Activated CD4-positive, CD25-positive, alpha-beta regulatory T cell treated with anti-CD3 and anti-CD28 coated beads, Interleukin-2, amount 50 U/mL, for 72 hours (primary cell): ENCODE results near the gene AHNAK.
"Not testable (repeated sequence)": the region's sequence is repeated elsewhere in the genome, so short reads cannot be mapped to it uniquely, and the experiment has no call there.

Source experiments
- DNase-seq: peaks from one replicate; pipeline ENCODE4 v3.0.0; 2021

Gene AHNAK

DNA sequence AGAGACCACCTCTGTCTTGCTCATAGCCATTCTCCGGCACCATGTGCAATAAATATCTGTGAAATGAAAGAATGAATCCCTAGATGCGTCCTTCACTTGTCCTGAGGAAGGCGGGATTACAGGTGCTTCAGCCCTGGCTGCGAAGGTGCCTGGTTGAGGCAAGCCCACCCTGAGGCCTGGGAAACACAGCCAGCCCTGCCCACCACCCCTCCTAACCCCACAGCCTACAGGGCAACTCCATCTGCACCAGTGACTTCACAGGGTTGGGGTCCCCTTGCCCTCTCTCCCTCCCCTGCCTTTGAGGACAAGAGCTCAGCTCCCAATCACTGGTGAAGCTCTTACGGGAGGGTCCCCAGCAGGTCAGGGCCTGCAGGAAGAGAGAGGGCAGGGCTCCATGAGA is 145.2 kb downstream of the AHNAK start:
- no peak for DNase-seq

DNA sequence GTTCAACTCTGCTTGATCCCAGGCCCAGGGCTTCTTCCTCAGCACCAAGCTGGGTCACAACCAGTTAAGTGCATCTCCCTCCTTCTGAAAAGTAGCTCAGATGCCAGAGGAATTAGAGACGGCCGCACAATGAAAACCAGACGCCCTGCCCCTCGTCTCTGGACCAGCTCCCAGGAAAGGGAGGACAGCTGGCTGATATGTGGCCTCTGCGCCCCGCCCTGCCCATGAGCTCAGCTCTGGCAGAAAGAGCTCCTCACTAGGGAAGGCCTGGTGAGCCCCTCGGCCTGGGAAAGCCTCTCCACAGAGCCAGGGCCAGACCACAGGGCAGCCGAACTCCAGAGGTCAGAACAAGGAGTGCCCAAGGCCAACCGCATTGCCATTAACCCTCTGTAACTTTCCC is 145.8 kb downstream of the AHNAK start:
- no peak for DNase-seq

DNA sequence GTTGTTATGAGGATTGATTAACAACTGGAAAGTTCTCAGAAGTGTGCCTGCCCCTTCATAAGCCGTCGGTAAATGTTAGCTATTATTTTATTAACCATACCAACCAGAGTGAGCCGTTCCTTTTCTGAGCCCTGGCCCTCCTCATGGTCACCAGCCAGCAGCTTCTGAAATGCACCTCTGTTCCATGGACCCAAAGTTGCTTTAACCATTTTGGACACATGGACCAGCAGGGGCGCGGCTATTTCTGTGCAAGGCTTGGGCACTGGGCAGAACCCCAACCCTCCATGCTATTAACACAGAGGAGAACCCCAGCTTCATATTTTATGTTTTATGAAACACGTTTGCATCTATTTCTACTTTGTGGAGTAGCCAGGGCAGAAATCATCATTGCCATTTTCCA is 146.3 kb downstream of the AHNAK start:
- DNase-seq = no peak

DNA sequence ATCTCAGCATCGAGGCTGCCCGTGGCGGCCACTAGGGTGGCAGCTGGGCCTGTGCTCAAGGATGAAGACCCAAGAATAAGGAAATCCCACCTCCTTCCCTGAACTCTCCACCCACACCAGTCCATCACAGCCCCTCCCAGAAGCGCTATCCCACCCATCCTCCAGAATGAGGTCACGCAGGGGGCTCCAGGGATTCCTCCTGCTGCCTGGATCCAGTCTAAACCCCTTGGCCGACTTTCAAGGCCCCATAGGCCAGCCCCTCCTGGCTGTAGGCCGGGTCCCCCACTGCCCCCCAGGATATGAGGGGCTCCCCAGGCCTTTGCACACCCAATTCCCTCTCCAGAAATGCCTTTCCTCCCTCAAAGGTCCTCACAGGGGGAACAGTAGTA is 146.7 kb downstream of the AHNAK start:
- DNase-seq = no peak

DNA sequence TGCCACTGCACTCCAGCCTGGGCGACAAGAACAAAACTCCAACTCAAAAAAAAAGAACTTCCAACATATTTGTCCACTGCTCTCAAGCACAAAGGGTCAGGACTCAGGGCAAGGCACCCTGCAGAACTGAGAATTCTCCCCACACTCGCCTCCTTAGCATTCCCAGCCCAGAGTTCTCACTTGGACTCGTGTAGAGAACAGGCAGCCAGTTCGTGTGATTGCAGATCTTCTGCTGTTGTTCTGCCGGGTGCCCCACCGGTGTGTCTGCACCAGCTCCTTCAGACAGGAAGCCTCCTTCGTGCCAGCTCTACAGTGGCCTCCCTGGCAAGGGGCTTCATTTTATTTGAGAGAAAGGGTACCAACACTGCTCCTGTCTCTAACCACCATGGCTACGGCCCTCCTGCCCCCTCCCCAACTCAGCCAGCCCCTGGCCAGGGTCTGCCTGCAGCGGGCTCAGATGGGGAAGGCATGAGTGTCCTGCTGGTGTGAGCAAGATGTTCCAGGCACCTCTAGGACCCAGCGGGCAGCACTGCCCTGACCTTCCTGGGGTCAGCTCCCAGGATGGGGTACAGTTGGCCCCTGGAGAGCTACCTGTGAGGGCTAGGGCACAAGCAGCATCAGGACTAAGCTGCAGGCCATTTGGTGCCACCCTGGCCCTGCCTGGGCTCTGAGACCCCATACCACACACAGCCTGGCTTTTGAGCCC is 147.3 kb downstream of the AHNAK start:
- no peak for DNase-seq

DNA sequence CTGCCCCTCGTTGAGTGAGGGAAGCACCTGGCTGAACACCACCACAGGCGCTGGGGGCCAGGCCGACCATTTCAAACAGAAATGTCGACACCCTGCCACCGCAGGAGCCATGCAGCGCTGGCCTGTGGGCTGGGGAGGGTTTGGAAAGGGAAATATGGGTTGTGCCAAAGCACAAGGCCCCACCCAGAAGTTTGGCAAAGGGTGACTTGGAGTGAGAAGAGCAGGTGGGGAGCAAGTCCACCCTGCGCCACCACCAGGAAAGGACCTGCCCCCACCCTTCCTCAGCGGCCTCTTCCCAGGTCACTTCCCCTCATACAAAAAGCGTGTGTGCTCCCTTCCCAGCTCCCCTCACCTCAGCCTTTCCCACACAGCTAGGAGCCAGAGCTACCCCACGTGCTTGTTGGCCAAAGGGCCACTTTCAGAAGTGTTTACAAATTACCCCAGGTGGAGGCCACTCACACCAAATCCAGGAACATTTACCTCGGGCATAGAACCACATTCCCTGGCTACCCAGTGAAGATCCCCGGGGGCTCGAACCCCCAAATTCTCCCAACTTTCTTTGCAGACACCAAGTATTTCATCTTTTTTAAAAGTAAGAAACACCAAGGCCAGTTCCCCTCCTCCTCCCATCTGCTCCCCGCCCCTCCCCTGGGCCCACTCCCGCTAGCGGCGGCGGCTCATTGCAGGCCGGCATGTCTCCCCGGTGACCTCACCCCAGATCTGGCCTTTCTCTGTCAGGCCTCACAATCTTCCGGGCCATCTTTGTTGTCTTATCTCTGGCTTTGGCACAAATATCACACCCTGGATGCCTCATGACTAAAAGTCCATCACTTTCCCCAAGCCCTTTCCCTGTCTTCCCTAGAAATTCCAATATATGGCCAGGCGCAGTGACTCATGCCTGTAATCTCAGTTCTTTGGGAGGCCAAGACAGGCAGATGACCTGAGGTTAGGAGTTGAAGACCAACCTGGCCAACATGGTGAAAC is 148.3 kb downstream of the AHNAK start:
- DNase-seq = no peak

DNA sequence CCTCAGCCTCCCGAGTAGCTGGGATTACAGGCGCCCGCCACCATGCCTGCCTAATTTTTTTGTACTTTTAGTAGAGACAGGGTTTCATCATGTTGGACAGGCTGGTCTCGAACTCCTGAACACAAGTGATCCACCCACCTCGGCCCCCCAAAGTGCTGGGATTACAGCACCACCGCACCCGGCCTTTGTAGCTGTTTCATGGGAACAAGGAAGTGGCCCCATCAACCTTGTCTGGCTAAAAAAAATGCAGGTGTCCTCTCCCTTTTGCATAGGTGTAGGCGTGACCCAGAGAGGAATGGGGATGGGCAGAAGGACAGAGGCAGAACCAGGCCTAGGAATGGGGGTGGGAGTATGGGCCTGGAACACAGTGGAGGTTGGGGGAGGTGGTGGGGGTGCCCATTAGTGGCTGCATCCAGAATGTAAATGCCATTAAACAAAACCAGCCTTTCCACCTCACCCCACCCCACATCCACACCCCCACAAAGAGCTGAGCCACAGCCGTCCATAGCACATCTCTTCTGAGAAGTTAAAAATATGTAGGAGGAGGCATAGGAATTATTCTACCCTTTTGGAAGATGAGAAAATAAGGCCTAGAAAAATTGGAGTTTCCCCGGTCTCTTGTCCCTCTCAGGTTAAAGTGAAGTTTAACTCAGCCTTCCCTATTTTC is 150.6 kb downstream of the AHNAK start:
- DNase-seq = no peak

DNA sequence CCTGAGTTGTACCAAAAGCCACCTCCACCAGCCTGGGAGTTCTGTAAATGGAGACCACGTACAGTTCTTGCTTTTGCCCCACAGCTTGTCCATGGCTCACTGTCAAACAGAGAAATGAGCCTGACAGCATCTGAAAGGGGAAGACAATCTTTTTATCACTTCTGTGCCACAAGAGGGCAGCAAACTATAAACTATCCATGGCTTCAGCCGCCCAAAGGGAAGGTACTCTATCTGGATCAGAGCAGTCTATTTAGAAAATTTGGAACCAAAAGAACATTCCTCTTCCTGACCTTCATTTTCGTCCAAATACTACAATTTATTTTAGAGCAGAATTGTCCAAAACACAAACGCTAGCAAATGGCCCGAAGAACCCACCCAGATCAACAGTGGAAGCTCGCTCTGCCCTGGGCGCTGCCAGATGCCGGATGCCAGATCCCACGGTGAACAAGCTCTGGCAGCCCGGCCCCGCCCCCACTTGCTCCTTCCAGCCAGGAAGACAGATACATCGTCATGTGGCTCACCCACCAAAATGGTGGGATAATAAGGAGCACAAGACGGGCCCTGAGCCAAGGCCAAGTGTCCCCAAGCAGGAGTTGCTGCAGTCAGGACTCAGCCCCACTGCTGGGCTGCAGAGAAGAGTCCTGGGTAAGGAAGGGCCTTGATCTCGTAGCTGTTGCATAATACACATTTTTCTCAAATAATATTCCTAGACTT is 151.6 kb downstream of the AHNAK start:
- DNase-seq = no peak

DNA sequence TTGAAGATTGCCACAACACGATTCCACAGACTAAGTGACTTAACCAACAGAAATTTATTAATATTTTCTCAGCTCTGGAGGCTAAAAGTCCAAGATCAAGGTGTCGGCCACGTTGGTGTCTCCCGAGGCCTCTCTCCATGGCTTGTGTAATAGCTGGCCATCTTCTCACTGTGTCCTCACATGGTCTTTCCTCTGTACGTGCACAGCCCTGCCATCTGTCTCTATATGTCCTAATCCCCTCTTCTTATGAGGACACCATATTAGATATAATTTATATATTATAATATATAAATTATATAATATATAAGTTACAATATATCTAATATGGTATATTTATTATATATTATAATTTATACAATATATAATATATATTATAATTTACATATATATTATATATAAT is 152.9 kb downstream of the AHNAK start:
- DNase-seq = no peak

DNA sequence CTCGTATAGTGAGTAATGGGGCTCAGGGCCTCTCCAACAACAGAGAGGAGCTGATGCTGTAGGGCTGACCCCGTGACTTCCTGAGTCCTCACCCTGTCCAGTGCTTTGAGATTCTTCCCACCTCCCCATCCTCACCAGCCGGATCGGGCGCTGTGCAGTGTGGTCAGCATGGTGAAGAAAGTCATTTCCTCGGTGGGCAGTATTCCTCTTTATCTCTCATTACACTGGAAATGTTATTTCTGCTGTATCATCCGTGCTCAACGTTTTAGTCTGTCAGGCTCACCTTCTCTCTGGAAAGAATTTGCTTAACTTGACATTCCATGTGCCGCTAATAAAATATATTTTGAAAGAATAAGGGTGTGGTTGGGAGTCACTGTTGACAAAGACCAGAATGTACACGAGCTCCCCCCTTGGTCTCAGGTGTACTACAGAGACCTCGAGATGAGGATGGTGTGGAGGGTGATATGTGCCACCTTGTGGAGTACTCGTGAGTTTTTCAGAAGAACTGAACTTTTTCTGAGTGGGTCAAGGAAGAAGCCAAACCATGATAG is 153.5 kb downstream of the AHNAK start:
- no peak for DNase-seq

DNA sequence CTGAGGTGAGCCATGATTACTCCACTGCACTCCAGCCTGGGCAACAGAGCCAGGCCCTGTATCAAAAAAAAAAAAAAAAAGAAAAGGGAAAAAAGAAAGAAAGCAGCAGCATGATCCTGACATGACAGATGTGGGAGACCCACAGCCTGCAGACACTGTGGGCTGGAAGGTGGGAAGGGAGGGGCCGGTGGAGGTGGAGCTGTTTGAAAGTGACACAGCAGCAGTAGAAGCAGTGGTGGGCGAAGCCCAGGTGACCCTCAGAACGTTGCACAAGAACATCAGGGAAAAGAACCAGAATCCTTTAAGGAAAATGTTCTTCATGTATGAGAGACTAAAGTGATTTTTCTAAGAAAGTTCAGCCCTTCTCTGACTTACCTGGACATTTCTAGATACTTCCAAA is 154.1 kb downstream of the AHNAK start:
- DNase-seq = no peak

DNA sequence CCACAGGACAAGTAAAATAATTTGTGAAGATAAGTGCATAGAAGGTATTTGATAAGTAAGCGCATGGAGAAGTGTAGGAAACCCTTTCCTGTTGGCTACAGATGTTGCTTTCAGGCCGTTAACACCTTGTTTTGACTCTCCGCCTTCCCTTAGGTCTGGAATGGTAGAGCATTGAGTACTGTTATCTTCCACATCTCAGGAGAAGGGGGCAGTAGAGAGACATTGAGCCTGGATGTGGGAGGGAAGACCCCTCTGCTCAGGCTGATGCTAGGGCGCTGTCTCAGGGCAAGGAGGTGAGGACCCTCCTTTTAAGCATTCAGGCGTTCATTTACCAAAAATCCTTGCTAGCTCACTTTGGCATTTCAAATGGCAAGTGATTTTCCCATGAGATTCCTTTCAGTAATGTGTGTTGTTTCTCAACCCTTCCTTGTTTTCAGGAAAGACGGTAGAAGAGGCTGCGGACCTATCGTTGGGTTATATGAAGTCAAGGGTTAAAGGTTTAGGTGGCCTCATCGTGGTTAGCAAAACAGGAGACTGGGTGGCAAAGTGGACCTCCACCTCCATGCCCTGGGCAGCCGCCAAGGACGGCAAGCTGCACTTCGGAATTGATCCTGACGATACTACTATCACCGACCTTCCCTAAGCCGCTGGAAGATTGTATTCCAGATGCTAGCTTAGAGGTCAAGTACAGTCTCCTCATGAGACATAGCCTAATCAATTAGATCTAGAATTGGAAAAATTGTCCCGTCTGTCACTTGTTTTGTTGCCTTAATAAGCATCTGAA is 154.8 kb downstream of the AHNAK start:
- DNase-seq = no peak

DNA sequence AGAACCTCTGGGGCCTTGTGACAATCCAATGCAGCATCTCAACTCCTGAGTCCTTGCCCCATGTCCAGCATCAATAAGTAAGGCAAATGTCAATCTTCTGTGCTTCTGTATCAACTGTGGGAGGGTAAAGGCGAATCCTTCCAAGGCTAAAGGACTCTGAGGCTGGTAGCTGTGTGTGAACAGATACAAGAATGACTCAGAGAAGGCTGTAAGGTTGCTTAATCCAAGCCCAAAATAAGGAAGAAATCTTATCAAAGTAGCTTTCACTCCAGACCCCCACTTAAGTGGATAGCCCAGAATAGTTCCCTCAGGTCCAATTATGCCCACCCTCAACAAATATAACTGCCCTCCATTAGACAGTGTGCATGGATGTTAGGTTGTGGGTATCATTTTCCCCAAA is 155.9 kb downstream of the AHNAK start:
- no peak for DNase-seq

DNA sequence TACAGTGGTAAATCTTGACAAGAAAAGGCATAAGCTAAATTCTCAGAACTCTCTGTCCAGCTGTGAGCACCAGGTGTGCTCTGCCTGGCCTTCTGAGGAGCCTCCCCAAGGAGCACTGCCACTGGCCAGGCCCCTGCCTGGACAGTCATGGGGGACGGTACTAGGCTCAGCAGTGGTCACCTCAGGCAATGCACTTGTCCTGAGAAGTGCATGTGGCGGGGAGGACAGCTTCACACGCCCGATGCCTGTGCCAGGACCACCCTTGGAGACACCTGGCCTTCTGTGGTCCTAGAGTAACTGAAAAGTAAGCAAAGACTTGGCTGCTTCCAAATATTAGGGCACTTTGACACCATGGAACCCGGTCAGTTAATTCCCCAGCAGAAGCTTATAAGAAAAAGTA is 156.4 kb downstream of the AHNAK start:
- no peak for DNase-seq

DNA sequence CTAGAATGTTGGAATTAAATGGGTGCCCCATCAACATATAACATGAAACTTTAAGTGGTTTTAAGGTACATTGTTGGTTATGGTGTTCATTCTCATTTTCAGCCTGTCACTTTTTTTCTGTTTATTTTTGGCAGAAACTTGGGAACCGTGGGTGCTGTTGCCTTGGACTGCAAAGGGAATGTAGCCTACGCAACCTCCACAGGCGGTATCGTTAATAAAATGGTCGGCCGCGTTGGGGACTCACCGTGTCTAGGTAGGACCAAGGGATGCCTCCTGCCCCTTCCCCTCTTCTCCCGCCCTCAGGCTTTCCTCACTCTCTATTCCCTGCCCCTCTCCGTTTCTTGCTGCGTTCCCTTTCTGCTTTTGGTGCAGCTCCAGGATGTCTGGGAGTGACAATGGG is 157.6 kb downstream of the AHNAK start:
- no peak for DNase-seq

DNA sequence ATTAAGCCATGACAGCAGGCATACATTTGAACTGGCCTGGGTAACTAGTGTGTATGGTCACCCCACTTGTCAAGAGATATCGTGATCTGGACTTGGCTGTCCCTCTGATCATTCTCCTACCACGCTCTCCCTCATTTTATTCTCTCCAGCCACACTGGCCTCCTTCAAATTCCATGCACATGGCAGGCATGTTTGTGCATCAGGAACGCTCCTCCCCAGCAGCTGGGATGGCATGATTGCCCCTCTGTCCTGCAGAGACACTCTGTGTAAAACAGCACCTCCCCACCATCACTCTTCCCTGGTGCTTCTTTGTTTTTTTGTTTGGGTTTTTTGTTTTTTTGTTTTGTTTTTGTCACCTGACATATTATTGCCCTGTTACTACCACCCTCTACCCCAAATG is 159.2 kb downstream of the AHNAK start:
- DNase-seq = no peak

DNA sequence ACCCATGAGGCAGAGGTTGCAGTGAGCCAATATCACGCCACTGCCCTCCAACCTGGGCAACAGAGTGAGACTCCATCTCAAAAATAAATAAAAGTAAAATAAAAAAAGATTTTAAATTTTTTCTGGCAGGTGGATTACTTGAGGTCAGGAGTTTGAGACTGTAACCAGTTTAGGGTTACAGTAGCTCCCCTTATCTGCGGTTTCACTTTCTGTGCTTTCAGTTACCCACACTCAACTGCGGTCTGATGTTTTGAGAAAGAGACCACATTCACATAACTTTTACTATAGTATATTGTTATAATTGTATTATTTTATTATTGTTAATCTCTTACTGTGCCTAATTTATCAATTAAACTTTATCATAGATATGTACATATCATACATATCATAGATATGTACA is 160.5 kb downstream of the AHNAK start:
- not testable (repeated sequence) for DNase-seq

DNA sequence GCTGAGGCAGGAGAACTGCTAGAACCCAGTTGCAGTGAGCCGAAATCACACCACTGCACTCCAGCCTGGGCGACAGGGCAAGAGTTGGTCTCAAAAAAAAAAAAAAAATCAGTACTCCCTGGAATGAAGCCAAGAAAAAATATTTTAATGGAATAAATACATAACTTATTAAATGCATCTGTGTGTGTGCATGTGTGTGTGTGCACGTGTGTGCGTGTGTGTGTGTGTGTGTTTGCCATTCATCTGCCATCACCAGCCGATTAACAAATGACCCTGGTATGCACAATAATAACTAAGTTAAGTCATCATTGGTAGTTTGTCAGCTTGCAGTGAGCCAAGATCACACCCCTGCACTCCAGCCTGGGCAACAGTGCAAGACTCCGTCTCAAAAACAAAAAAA is 162.8 kb downstream of the AHNAK start:
- no peak for DNase-seq
